HG03280 (cell line): Measurements from ENCODE around the gene KCNG3.
"Not testable (repeated sequence)": the region's sequence is repeated elsewhere in the genome, so short reads cannot be mapped to it uniquely, and the experiment has no call there.

Source experiments
- ATAC-seq: cut with Tn5 transposase; IDR thresholded peaks from one replicate; pipeline ENCODE4 v1.9.1; 2021; ENCODE audit warnings: mild to moderate bottlenecking, moderate library complexity; ENCODE audit not compliant: unreplicated experiment

KCNG3 gene

DNA sequence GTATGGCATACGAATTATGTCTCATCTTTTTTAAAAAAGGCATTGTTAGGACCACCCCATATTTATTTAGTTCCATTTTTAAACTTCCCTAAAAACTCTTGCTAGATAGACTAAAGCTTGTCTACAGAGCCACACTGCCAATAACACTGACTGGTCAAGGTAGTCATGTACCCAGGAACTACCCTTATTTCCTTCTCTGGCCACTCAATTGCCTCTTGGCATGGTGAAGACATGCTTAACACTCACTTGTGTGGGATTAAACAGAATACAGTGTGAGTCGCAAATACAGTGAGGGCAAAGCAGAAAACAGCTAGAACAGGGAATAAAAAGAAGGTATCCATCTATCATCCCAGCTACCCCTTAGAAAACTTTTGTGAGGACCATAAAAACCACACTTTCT lies 57.4 kb downstream of the KCNG3 start:
- ATAC-seq, result no peak

- no peak for ATAC-seq
Measured at GRCh38 chr2:42435628-42436027, 58.2 kb downstream of the KCNG3 start.

DNA sequence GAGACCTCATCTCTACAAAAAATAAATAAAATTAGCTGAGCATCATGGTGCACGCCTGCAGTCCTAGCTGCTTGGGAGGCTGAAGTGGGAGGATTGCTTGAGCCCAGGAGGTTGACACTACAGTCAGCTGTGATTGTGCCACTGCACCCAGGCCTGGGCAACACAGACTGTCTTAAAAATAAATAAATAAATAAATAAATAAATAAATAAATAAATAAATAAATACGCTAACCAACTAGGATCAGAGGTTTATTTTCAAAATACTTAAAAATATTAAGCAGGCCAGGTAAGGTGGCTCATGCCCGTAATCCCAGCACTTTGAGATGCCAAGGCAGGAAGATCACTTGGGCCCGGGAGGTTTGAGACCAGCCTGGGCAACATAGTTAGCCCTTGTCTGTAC lies 63.6 kb downstream of the KCNG3 start:
- ATAC-seq, result no peak

- no peak for ATAC-seq
Measured at GRCh38 chr2:42429352-42429751, 64.4 kb downstream of the KCNG3 start.

GRCh38 chr2:42425697-42426096 lies 68.1 kb downstream of the KCNG3 start:
- no peak for ATAC-seq

DNA sequence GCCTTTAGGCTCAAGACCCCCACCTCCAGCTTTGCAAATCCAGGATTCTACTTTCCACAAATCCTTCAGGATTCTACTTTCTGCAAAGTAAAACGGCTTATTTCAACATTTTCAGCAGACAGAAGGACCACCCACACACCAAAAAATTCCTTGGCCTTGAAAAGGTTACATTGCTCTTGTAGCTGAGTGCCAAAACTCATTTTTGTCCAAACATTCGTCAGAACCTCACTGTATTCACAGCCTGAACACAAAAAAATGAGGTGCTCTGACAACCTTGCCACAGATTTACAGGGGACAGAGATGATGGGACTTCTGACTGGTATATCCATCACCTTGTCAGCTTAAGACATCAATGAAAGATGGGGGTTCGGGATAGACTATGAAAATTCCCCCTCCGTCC lies 69.7 kb downstream of the KCNG3 start:
- no peak for ATAC-seq

GRCh38 chr2:42421601-42422239 lies 72.1 kb downstream of the KCNG3 start:
- ATAC-seq, result no peak

DNA sequence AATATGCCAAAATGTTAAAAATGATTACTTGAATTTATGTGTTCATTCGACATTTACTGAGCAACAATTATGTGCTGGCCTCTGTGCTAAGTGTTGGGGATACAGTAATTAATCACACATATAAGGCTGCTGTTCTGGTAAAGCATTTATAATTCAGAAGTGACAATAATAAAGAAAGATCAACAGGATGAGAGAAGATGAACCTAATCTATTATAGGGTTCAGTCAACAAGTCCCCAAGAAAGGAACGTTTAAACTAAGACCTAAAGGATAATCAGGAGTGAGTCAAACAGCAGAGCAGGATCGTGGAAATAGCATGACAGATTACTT lies 72.7 kb downstream of the KCNG3 start:
- ATAC-seq, result no peak

DNA sequence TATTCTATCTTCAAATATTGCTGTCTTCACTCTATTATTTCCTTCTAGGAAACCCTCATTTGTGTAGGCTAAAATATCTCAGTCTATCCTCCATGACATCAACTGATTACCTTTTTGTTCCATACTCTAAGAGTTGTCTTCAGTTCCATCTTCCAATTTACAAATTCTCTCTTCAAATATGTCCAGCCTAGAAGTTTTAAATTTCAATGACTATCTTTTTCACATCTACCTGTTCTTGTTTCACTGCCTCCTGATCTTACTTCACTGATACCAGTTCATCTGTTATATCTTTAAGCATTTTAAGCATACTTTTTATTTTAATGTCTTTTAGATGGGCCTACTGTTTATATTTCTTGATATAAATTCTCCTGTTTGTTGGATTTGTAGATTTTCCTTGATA lies 79.1 kb downstream of the KCNG3 start:
- no peak for ATAC-seq

GRCh38 chr2:42414158-42414557 lies 79.6 kb downstream of the KCNG3 start:
- no peak for ATAC-seq

DNA sequence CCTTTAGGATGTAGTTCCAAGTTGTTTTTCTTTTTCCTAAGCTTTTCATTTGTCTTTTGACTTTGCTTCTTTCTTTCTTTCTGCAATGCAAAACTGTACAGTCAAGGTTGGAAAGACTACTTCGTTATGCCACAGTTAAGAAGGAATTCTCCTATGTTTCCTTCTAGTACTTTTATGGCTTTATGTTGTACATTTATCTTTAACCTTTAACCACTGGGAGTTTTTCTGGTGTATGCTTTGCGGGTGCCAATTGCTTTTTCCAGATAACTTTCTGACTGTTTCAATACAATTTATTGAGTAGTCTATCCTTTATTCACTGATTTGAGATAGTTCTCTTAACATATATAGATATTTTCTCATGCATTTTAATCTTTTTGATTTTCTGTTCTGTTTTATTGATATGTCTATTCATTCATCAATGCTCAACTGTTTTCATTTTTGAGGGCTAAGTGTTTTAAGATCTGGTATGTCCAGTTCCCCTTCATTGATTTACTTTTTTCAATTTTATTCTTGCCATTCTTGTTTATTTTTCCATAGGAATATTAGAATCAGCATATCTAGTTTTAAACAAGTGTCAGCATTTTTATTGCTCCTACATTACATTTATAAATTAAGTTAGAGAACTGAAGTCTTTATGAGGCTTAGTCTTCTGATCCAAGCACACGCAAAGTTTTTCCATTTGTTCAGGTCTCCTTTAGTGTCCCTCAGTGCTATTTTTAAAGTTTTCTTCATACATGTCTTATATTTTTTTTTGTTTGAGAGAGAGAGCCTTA lies 82.9 kb downstream of the KCNG3 start:
- no peak for ATAC-seq

DNA sequence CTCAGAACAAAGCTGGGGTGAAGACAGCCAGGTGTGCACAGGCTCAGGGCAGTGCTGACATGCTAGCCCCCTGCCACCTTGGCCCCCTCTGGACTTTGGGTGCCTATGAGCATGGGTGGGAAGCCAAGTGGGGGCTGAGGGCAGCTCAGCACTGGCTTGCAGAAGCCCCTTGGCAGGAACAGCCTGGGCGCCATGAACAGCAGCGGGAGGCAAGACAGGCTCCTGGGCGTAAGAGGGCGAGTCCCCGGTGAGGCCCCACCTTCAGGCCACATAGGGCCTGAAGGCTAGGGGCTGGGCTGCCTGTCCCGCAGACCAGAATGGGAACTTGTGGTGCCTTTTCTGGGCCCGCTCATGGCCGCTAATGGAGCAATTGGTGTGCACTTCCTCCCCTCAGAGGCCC lies 85.8 kb downstream of the KCNG3 start:
- no peak for ATAC-seq

- no peak for ATAC-seq
Measured at GRCh38 chr2:42407476-42407875, 86.3 kb downstream of the KCNG3 start.

GRCh38 chr2:42404676-42405075 lies 89.1 kb downstream of the KCNG3 start:
- ATAC-seq, result no peak

GRCh38 chr2:42401773-42402172 lies 92.0 kb downstream of the KCNG3 start:
- no peak for ATAC-seq

DNA sequence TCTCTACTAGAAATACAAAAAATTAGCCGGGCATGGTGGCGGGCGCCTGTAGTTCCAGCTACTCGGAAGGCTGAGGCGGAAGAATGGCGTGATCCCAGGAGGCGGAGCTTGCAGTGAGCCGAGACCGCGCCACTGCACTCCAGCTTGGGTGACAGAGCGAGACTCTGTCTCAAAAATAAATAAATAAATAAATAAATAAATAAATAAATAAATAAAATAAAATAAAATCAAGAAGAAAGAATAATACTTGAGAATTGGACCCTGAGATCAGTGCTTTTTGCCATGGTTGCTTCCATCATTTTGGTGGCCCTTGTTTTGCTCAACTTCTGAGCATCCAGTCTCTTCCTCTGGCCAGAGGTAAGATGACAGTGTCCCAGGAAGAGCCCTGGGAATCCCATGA lies 95.7 kb downstream of the KCNG3 start:
- not testable (repeated sequence) for ATAC-seq

DNA sequence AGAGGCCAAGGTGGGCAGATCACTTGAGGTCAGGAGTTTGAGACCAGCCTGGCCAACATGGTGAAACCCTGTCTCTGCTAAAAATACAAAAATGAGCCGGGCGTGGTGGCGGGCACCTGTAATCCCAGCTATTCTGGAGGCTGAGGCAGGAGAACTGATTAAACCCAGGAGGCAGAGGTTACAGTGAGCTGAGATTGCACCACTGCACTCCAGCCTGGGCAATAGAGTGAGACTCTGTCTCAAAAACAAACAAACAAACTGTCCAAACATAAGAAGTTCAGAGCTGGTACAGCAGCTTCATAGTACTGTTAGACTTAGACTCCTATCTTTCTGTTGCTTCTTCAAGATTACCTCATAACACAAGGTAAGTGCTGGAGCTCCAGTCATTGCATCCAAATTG lies 100.5 kb downstream of the KCNG3 start:
- ATAC-seq, result not testable (repeated sequence)

GRCh38 chr2:42392191-42392590 lies 101.6 kb downstream of the KCNG3 start:
- no peak for ATAC-seq
